ENCODE measurements around the gene ATG7.

DNA sequence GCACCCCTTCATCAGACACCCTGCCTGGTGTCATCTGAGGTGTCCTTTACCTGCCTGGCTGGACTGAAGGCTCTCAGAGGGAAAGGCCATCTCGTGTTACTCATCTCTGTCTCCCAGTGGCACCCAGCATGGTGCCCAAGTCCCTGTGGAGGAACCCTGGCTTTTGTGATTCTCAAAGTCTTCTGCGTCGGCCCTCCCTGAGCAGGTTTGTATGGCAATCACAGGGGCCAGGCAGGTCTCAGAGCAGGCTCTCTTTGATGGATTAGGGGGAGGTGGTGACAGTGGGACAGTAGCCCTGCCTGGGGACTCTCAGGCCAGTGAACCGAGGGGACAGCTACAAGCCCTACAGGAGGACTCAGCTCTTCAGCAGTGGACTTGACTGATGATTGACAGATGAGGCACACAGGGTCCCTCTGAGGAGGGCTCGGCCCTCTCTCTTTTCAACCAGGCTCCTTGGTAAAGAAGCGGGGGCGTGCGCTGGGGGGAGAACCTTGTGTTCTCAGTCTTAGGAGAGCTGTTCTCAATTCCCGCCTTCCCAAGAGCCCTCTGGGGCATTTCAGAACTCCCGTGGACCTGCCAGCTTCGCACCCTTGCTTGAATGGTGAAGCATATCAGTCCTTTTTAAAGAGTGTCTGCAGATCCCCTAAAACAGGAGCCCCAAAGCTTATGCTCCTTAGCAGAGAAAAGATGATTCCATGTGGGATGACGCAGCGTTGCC is 263.2 kb downstream of the ATG7 start:
- TF ChIP-seq CTCF (IDR thresholded peaks at IDR 0.05; ENCODE audit: low read depth, low read length, missing input control) (no peak), NR2F2 (IDR thresholded peaks at IDR 0.05) (no peak), JUND (IDR thresholded peaks at IDR 0.05) (no peak), SP1 (IDR thresholded peaks at IDR 0.05) (no peak), RAD21 (IDR thresholded peaks at IDR 0.05) (no peak), EGR1 (IDR thresholded peaks at IDR 0.05; ENCODE audit: low read depth in 2 of 2) (no peak), MAX (IDR thresholded peaks at IDR 0.05) (no peak), TAF1 (conservative IDR thresholded peaks at IDR 0.05) (no peak), FOXA1 (IDR thresholded peaks at IDR 0.05) (no peak), HNF4G (IDR thresholded peaks at IDR 0.05) (no peak), ATF3 (IDR thresholded peaks at IDR 0.05) (no peak)
- TF ChIP-seq, protein P1, sequence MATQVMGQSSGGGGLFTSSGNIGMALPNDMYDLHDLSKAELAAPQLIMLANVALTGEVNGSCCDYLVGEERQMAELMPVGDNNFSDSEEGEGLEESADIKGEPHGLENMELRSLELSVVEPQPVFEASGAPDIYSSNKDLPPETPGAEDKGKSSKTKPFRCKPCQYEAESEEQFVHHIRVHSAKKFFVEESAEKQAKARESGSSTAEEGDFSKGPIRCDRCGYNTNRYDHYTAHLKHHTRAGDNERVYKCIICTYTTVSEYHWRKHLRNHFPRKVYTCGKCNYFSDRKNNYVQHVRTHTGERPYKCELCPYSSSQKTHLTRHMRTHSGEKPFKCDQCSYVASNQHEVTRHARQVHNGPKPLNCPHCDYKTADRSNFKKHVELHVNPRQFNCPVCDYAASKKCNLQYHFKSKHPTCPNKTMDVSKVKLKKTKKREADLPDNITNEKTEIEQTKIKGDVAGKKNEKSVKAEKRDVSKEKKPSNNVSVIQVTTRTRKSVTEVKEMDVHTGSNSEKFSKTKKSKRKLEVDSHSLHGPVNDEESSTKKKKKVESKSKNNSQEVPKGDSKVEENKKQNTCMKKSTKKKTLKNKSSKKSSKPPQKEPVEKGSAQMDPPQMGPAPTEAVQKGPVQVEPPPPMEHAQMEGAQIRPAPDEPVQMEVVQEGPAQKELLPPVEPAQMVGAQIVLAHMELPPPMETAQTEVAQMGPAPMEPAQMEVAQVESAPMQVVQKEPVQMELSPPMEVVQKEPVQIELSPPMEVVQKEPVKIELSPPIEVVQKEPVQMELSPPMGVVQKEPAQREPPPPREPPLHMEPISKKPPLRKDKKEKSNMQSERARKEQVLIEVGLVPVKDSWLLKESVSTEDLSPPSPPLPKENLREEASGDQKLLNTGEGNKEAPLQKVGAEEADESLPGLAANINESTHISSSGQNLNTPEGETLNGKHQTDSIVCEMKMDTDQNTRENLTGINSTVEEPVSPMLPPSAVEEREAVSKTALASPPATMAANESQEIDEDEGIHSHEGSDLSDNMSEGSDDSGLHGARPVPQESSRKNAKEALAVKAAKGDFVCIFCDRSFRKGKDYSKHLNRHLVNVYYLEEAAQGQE (IDR thresholded peaks at IDR 0.05), result no peak
